ENCODE measurements around the gene SLC5A2.
"Not testable (repeated sequence)": the region's sequence is repeated elsewhere in the genome, so short reads cannot be mapped to it uniquely, and the experiment has no call there.

SLC5A2 gene

GRCh38 chr16:31474773-31475738, 7.9 kb upstream of the SLC5A2 start:
- FAIRE-seq: no peak
- TF ChIP-seq TAF1 (IDR thresholded peaks at IDR 0.05; ENCODE audit: low read depth, low read length) (no peak), PAX5 (IDR thresholded peaks at IDR 0.05; ENCODE audit: insufficient read depth, low read length, severe bottlenecking) (no peak)
- DNase-seq (ENCODE audit: insufficient read length, low spot score): no peak

- TF ChIP-seq SPI1 (IDR thresholded peaks at IDR 0.05; ENCODE audit: low read depth, low read length): no peak
- TF ChIP-seq TAF1 (IDR thresholded peaks at IDR 0.05; ENCODE audit: low read depth, low read length): no peak
- DNase-seq (ENCODE audit: insufficient read length, low spot score): no peak
- FAIRE-seq: no peak
These were observed 7.0 kb upstream of the SLC5A2 start for GRCh38 chr16:31475946-31476302.

GRCh38 chr16:31476303-31477219, 6.4 kb upstream of the SLC5A2 start:
- DNase-seq (ENCODE audit: insufficient read length, low spot score): peak; percentile 87
- TF ChIP-seq SPI1 (IDR thresholded peaks at IDR 0.05; ENCODE audit: low read depth, low read length): no peak
- no peak for TF ChIP-seq TAF1 (IDR thresholded peaks at IDR 0.05; ENCODE audit: low read depth, low read length)
- no peak for TF ChIP-seq PAX5 (IDR thresholded peaks at IDR 0.05; ENCODE audit: insufficient read depth, low read length, severe bottlenecking)
- no peak for TF ChIP-seq POLR2AphosphoS5 (IDR thresholded peaks at IDR 0.05; ENCODE audit: low read depth, low read length)
- TF ChIP-seq POU2F2 (IDR thresholded peaks at IDR 0.05; ENCODE audit: low read depth, low read length): no peak
- TF ChIP-seq POLR2A (IDR thresholded peaks at IDR 0.05; ENCODE audit: low read depth, low read length): no peak
- no peak for FAIRE-seq

- FAIRE-seq (no peak), DNase-seq (ENCODE audit: insufficient read length, low spot score) (peak; percentile 64)
- no peak for TF ChIP-seq POLR2A (IDR thresholded peaks at IDR 0.05; ENCODE audit: low read depth, low read length)
- TF ChIP-seq POU2F2 (IDR thresholded peaks at IDR 0.05; ENCODE audit: low read depth, low read length): no peak
- no peak for TF ChIP-seq PAX5 (IDR thresholded peaks at IDR 0.05; ENCODE audit: insufficient read depth, low read length, severe bottlenecking)
- TF ChIP-seq TAF1 (IDR thresholded peaks at IDR 0.05; ENCODE audit: low read depth, low read length): no peak
- no peak for TF ChIP-seq SPI1 (IDR thresholded peaks at IDR 0.05; ENCODE audit: low read depth, low read length)
- TF ChIP-seq POLR2AphosphoS5 (IDR thresholded peaks at IDR 0.05; ENCODE audit: low read depth, low read length): no peak
These were observed 5.4 kb upstream of the SLC5A2 start for GRCh38 chr16:31477220-31478216.

GRCh38 chr16:31478956-31479355, 4.0 kb upstream of the SLC5A2 start:
- FAIRE-seq (no peak), DNase-seq (ENCODE audit: insufficient read length, low spot score) (no peak)
- TF ChIP-seq SPI1 (IDR thresholded peaks at IDR 0.05; ENCODE audit: low read depth, low read length) (no peak), TAF1 (IDR thresholded peaks at IDR 0.05; ENCODE audit: low read depth, low read length) (no peak), POLR2A (IDR thresholded peaks at IDR 0.05; ENCODE audit: low read depth, low read length) (no peak), POU2F2 (IDR thresholded peaks at IDR 0.05; ENCODE audit: low read depth, low read length) (no peak), POLR2AphosphoS5 (IDR thresholded peaks at IDR 0.05; ENCODE audit: low read depth, low read length) (no peak), PAX5 (IDR thresholded peaks at IDR 0.05; ENCODE audit: insufficient read depth, low read length, severe bottlenecking) (no peak)

GRCh38 chr16:31479751-31480150, 3.2 kb upstream of the SLC5A2 start:
- DNase-seq (ENCODE audit: insufficient read length, low spot score): no peak
- no peak for FAIRE-seq
- TF ChIP-seq PAX5 (IDR thresholded peaks at IDR 0.05; ENCODE audit: insufficient read depth, low read length, severe bottlenecking) (no peak), POLR2A (IDR thresholded peaks at IDR 0.05; ENCODE audit: low read depth, low read length) (no peak), POLR2AphosphoS5 (IDR thresholded peaks at IDR 0.05; ENCODE audit: low read depth, low read length) (no peak), SPI1 (IDR thresholded peaks at IDR 0.05; ENCODE audit: low read depth, low read length) (no peak), TAF1 (IDR thresholded peaks at IDR 0.05; ENCODE audit: low read depth, low read length) (no peak), POU2F2 (IDR thresholded peaks at IDR 0.05; ENCODE audit: low read depth, low read length) (no peak)

- FAIRE-seq: no peak
- TF ChIP-seq POLR2AphosphoS5 (IDR thresholded peaks at IDR 0.05; ENCODE audit: low read depth, low read length) (no peak), PAX5 (IDR thresholded peaks at IDR 0.05; ENCODE audit: insufficient read depth, low read length, severe bottlenecking) (no peak), POU2F2 (IDR thresholded peaks at IDR 0.05; ENCODE audit: low read depth, low read length) (no peak), TAF1 (IDR thresholded peaks at IDR 0.05; ENCODE audit: low read depth, low read length) (no peak), SPI1 (IDR thresholded peaks at IDR 0.05; ENCODE audit: low read depth, low read length) (no peak), POLR2A (IDR thresholded peaks at IDR 0.05; ENCODE audit: low read depth, low read length) (no peak)
- DNase-seq (ENCODE audit: insufficient read length, low spot score): no peak
These were observed 1.9 kb upstream of the SLC5A2 start for GRCh38 chr16:31480851-31481536.

GRCh38 chr16:31484048-31484447, 1.1 kb downstream of the SLC5A2 start:
- FAIRE-seq; DNase-seq (ENCODE audit: insufficient read length, low spot score): not testable (repeated sequence)
